Naive B cell (primary cell): ENCODE data around the gene SLIRP. TPM values are rescaled to one million over a fixed set of nuclear protein-coding genes. Genes with fewer than 3 reads are reported as not detected.
A peak's percentile ranks its signal among the peaks of the same experiment; 100 is the strongest.
"Not testable (repeated sequence)": the region's sequence is repeated elsewhere in the genome, so short reads cannot be mapped to it uniquely, and the experiment has no call there.

Experiments
- ATAC-seq, 2 donors: fragments of 150-1000 bp; cut with Tn5 transposase; 2 replicates each; pipeline ENCODE4 v1.10.0; 2021; ENCODE audit warnings: low read depth in 2 of 2, mild to moderate bottlenecking in 2 of 2, moderate library complexity in 2 of 2
- DNase-seq: peaks from one replicate; pipeline ENCODE4 v3.0.0; 2022
- H3K27ac Mint-ChIP-seq, 6 donors: one replicate each; pipeline ENCODE4 v1.8.0; 2020 to 2022; ENCODE audit warnings: mild to moderate bottlenecking in 6 of 6, mixed read lengths in 6 of 6, moderate library complexity in 5 of 6, inconsistent platforms in 2 of 6
- H3K27me3 Mint-ChIP-seq, 3 donors: one replicate each; pipeline ENCODE4 v1.8.0; 2021 to 2022; ENCODE audit warnings: mixed read lengths in 3 of 3, mild to moderate bottlenecking in 1 of 3
- H3K36me3 Mint-ChIP-seq, 2 donors: one replicate each; pipeline ENCODE4 v1.8.0; 2020 to 2022; ENCODE audit warnings: mixed read lengths in 2 of 2, inconsistent platforms in 1 of 2, mild to moderate bottlenecking in 1 of 2
- H3K4me1 Mint-ChIP-seq, 3 donors: one replicate each; pipeline ENCODE4 v1.8.0; 2020 to 2022; ENCODE audit warnings: mixed read lengths in 3 of 3, inconsistent platforms in 1 of 3, mild to moderate bottlenecking in 1 of 3, moderate library complexity in 1 of 3
- H3K4me3 Mint-ChIP-seq, 8 donors: one replicate each; pipeline ENCODE4 v1.8.0; 2020 to 2022; ENCODE audit warnings: mild to moderate bottlenecking in 8 of 8, mixed read lengths in 8 of 8, moderate library complexity in 8 of 8, inconsistent platforms in 2 of 8
- H3K9me3 Mint-ChIP-seq, 7 donors: one replicate each; pipeline ENCODE4 v1.8.0; 2020 to 2022; ENCODE audit warnings: mixed read lengths in 7 of 7, mild to moderate bottlenecking in 5 of 7, inconsistent platforms in 2 of 7, moderate library complexity in 1 of 7
- polyA plus RNA-seq, 6 donors: library from polyadenylated mRNA; unstranded; fragments of 300-500 nt; fragmentation: Illumina TruSeq; gene quantifications; one replicate each; pipeline ENCODE4 v1.2.3, GENCODE V29; 2021; ENCODE audit warnings: low read depth in 6 of 6

The SLIRP gene
- polyA plus RNA-seq, result 100 to 1,000 TPM; 199 to 247 (median 239) TPM

DNA sequence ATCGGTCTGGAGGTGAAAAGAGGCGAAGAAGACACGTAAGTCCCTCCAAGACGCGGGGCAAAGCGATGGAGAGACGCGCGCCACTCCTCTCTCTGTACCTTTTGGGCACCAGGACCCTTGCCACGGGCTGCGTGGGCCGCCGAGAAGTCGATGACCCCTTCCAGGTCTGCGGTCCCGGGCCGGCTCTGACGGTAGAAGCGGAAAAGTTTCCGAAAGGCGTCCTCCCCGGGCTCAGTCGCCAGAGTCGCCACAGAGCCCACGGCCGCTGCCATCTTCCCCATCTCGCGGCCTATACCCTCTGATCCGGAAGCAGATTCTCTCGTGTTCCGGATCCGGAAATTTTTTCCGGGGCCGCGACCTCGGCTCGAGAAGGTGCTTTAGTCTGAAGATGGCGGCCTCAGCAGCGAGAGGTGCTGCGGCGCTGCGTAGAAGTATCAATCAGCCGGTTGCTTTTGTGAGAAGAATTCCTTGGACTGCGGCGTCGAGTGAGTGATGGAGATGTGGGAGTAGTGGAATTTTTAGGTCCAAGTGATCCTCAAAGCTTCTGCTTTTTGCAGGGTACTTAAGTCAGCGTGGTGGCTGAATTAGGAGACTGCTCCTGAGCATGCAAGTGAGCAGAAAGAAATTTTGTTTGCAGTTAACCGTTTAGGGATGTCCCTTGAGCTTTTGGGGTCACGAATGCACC lies at the start of gene SLIRP, which contains the start of gene ALKBH1:
Gene SLIRP (plus strand): TSS at position 380 of the 685 bp plus-strand sequence. CDS start 9 bp downstream, at position 389.
Gene ALKBH1 (minus strand): TSS at position 300 of the 685 bp plus-strand sequence. CDS start 19 bp downstream, at position 281.
- peak within 1 kb of the TSS; percentile 76 to 97 (median 90) for H3K27ac Mint-ChIP-seq
- peaks cover 5 to 7% of the 10 kb centered on the region in 2 donors for H3K36me3 Mint-ChIP-seq
- H3K4me3 Mint-ChIP-seq, result peak within 1 kb of the TSS; percentile 84 to 100 (median 94)
- H3K9me3 Mint-ChIP-seq, result no peaks in the 10 kb centered on the region
- H3K4me1 Mint-ChIP-seq, result peaks cover 30 to 40% (median 38%) of the 10 kb centered on the region in 3 donors
- no peaks in the 10 kb centered on the region for H3K27me3 Mint-ChIP-seq
- ATAC-seq (peak; percentile 98 to 99), DNase-seq (peak; percentile 81)

DNA sequence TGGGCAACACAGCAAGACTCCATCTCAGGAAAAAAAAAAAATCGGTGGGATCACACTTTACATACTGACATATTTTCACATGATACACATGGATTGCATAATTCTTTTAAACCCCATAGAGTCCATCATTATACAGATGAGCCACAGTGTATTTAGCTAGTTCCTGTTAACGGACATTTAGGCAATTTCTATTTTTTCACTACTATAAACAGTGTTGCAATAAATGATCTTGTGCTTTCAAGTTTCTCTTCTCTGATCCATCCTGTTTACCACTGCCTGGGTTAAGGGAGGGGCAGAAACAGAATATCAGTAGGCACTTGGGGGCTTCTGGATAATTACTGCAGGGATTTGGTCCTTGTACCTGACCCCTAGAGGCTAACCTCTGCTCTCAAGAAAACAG lies 48.1 kb upstream of the SLIRP start:
- Mint-ChIP-seq H3K4me3 (no peak overlapping the region), H3K4me1 (peaks cover 7 to 13% (median 8%) of the 10 kb centered on the region in 3 donors), H3K27me3 (no peaks in the 10 kb centered on the region), H3K36me3 (no peaks in the 10 kb centered on the region), H3K9me3 (no peaks in the 10 kb centered on the region), H3K27ac (no peak overlapping the region)
- DNase-seq, result no peak
- ATAC-seq, result no peak

DNA sequence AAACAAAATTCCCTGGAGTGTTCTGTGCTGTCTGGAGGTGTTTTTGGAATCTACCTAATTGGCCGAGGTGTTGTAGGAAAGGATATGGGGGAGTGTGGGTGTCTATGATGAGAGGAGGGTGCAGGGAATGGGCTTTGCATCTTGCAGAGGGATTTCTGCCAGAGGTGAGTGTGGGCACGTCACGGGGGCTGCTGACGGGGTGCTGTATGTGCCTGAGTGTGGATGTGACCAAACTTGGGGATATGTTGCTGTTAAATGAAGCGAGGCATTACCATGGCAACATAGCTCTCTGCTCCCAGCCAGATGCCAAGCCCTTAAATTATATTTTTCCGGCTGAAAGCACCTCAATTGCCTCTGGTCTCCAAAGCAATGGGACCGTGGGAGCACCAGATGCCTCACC lies 47.1 kb upstream of the SLIRP start:
- peaks cover 4 to 7% (median 6%) of the 10 kb centered on the region in 3 donors for H3K4me1 Mint-ChIP-seq
- no peak for ATAC-seq
- no peaks in the 10 kb centered on the region for H3K36me3 Mint-ChIP-seq
- H3K27me3 Mint-ChIP-seq, result no peaks in the 10 kb centered on the region
- no peak overlapping the region for H3K4me3 Mint-ChIP-seq
- H3K9me3 Mint-ChIP-seq, result no peaks in the 10 kb centered on the region
- DNase-seq, result no peak
- H3K27ac Mint-ChIP-seq, result no peak overlapping the region

DNA sequence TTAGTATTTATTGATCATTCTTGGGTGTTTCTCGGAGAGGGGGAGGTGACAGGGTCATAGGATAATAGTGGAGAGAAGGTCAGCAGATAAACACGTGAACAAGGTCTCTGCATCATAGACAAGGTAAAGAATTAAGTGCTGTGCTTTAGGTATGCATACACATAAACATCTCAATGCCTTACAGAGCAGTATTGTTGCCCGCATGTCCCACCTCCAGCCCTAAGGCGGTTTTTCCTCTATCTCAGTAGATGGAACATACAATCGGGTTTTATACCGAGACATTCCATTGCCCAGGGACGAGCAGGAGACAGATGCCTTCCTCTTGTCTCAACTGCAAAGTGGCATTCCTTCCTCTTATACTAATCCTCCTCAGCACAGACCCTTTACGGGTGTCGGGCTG lies 46.3 kb upstream of the SLIRP start:
- H3K27me3 Mint-ChIP-seq, DNase-seq, H3K4me3 Mint-ChIP-seq, H3K36me3 Mint-ChIP-seq, H3K27ac Mint-ChIP-seq, H3K9me3 Mint-ChIP-seq, H3K4me1 Mint-ChIP-seq, ATAC-seq: not testable (repeated sequence)

DNA sequence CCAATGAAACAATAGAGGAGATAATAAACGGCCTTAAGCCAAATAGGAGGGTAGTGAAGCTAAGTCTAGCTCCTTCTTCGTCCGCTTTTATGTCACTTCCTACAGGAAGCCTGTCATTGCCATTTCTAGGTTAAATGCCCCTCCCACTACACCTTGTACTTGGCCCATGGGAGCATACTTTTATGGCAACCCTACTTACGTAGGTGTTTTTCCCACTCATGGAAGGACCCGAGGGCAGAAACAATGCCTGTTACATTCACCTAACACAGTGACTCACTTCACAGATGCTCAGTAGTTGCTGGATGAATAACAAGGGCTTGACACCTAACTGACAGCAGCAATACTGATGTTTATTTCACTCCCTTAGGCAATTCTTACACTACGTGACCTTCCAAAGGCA lies 44.6 kb upstream of the SLIRP start:
- Mint-ChIP-seq H3K4me3 (no peak overlapping the region), H3K4me1 (no peaks in the 10 kb centered on the region), H3K9me3 (no peaks in the 10 kb centered on the region), H3K36me3 (no peaks in the 10 kb centered on the region), H3K27ac (no peak overlapping the region), H3K27me3 (no peaks in the 10 kb centered on the region)
- DNase-seq (no peak), ATAC-seq (no peak)

DNA sequence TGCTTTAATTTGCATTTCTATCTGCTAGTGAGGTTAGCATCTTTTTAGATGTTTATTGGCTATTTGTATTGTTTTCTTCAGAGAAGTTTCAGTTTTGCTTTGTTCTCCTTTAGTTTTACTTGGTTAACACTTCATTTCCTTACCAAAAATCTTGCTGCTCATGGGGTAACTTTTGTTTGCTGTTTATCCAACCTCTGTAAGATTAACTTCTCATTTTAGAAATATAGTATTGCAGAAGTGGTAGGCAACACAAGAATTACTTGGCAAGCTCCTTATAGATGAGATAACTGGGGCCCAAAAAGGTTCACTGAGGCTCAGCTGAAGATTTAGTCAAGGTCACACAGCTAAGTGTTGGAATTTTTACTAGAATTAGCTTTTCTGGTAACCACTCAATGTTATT lies 40.6 kb upstream of the SLIRP start:
- no peak overlapping the region for H3K4me3 Mint-ChIP-seq
- H3K27me3 Mint-ChIP-seq, result no peaks in the 10 kb centered on the region
- no peaks in the 10 kb centered on the region for H3K4me1 Mint-ChIP-seq
- H3K9me3 Mint-ChIP-seq, result no peaks in the 10 kb centered on the region
- no peaks in the 10 kb centered on the region for H3K36me3 Mint-ChIP-seq
- no peak overlapping the region for H3K27ac Mint-ChIP-seq
- no peak for DNase-seq
- ATAC-seq, result no peak

DNA sequence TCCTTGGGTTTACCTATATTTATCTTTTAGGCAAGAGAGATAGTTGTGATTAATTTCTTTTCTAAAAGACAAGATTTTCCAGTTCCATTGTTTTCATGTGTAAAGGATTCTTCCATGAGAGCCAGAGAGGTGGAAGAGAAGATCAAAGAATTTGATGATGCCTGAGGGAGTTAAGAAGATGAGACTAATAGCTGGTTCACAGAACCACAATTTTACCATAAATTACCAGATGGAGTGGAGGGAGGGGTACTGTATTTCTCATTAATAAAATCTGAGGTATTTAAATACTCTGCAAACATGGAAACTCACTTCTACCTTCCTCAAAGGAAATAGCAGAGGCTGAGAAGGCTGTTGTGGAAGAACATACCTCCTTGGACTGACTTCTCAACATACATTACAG lies 34.7 kb upstream of the SLIRP start:
- Mint-ChIP-seq H3K27ac (peak overlapping the region in 1 of 6 donors; percentile 54), H3K4me3 (no peak overlapping the region), H3K9me3 (no peaks in the 10 kb centered on the region), H3K4me1 (peaks cover 0 to 3% (median 0%) of the 10 kb centered on the region in 3 donors), H3K36me3 (peaks cover 14 to 19% of the 10 kb centered on the region in 2 donors), H3K27me3 (no peaks in the 10 kb centered on the region)
- DNase-seq, result no peak
- no peak for ATAC-seq

DNA sequence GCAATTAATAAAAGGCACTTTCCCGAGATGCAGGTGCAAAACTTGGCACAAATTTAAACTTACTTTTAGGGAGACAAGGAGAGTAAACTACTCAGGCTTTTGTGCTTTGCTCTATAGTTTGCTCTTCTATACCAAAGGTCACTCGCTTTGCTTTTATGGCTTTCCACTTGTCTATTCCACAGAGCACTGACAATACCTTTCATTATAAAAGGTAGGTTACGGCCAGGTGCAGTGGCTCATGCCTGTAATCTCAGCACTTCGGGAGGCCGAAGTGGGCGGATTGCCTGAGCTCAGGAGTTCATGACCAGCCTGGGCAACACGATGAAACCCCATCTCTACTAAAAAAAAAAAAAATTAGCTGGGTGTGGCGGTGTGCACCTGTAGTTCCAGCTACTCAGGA lies 33.0 kb upstream of the SLIRP start:
- Mint-ChIP-seq H3K4me1 (peaks cover 0 to 3% (median 0%) of the 10 kb centered on the region in 3 donors), H3K27me3 (no peaks in the 10 kb centered on the region), H3K9me3 (no peaks in the 10 kb centered on the region), H3K27ac (no peak overlapping the region), H3K36me3 (peaks cover 19 to 21% of the 10 kb centered on the region in 2 donors), H3K4me3 (no peak overlapping the region)
- DNase-seq, result no peak
- no peak for ATAC-seq

DNA sequence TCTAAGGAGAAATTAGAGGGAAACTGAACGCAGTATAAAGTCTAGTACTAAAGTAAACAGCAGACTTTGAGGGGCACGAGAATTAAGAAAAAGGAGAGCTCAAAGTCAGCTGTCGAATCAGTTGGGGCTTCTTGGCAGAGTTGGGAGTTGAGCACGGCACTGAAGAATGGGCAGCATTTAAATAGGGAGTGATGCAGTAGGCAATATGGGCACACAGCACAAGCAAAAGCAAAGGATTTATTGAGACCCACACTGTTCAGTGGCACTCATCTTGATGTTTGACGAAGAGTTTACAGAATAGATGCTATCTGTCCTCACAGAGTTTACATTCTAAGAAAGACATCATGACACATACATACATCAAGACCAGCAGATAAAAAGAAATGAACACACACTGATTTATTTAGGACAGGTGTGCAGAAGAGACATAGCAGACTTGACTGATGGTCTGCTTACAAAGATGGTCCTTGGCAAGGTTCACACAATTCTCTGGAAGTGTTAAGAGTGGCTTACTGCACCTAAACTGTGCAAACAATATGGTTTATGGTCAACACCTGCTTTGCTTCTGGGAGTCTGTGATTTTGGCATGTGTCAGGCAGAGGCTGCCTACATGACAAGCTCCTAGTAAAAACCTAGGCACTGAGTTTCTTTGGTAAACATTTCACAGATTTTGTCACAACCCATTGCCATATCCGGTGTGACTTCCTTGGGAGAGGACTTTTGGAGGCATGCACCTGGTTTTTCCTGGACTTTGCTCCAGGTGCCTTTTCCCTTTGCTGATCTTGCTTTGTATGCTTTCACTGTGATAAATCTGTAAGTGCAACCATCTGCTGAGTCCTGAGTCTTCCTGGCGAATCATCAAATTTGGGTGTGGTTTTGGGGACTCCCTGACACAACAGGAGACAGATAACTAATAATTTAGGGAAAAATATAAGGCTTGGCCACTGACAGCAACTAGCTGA lies 26.4 kb upstream of the SLIRP start:
- Mint-ChIP-seq H3K27me3 (no peaks in the 10 kb centered on the region), H3K4me3 (no peak overlapping the region), H3K36me3 (peaks cover 7% of the 10 kb centered on the region in 2 donors), H3K4me1 (peaks cover 0 to 4% (median 0%) of the 10 kb centered on the region in 3 donors), H3K27ac (peak overlapping the region in 3 of 6 donors; percentile 6 to 63 (median 54)), H3K9me3 (no peaks in the 10 kb centered on the region)
- DNase-seq (no peak), ATAC-seq (no peak)

DNA sequence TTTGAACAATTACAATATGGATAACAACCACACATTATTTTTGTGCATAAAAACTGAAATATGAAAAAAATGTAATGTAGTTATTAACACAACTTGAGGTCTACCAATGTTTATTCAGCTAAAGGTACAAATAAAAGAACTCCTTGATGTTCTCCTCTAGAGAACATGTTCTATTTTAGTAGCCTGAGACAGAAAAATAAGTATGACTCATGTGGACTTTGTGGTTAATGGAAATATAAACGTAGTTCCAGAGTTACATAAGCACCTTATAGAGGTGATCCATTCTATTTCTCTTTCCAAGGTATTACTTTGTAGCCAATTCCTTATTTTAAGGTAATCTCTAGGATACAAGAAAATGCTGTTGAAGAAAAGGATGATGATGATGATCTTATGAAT lies 25.7 kb upstream of the SLIRP start:
- Mint-ChIP-seq H3K4me1 (peaks cover 0 to 8% (median 0%) of the 10 kb centered on the region in 3 donors), H3K36me3 (peaks cover 12% of the 10 kb centered on the region in 2 donors), H3K27ac (no peak overlapping the region), H3K9me3 (no peaks in the 10 kb centered on the region), H3K27me3 (no peaks in the 10 kb centered on the region), H3K4me3 (no peak overlapping the region)
- DNase-seq (no peak), ATAC-seq (no peak)

DNA sequence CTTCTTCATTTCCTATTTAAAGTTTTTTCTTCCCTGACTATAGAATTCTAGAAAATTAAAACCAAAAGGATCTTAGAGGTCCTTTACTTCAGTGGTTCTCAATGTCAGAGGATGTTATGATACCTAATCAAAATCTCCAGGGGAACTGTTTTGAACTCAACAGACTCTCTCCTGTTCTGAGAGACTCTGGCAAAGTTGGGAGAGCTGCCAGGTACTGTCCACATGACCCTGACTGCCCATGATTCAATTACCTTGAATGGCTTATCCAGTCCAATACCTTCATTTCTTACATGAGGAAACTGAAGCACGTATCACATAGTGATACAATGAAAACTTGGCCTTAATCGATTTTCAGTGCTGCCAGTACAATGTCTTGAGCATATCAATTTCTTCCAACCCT lies 16.6 kb upstream of the SLIRP start:
- Mint-ChIP-seq H3K9me3 (no peaks in the 10 kb centered on the region), H3K4me3 (no peak overlapping the region), H3K27me3 (no peaks in the 10 kb centered on the region), H3K27ac (peak overlapping the region in 1 of 6 donors; percentile 10), H3K36me3 (peaks cover 25 to 31% of the 10 kb centered on the region in 2 donors), H3K4me1 (peaks cover 0 to 8% (median 0%) of the 10 kb centered on the region in 3 donors)
- ATAC-seq (no peak), DNase-seq (no peak)

DNA sequence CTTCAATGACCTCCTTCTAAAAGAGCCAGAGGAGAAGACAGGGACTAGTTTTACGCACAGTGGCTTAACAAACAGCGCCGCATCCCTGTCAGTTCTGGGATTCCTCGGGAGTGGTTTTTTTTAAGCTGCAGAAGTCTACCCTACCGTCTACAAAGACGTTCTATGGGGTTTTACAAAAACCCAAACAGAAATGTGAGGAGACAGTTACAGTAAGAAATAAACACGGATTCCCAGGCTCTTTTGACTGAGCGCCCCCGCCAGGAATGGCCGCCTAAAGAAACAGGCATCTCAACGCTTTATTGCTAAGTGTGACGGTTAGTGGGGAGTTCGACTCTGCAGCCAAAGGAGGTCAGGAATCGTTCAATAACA lies 564 bp upstream of the SLIRP start:
- peak overlapping the region; percentile 84 to 100 (median 94) for H3K4me3 Mint-ChIP-seq
- no peak for DNase-seq
- ATAC-seq, result peak; percentile 22 to 23
- H3K27ac Mint-ChIP-seq, result peak overlapping the region; percentile 76 to 97 (median 90)
- H3K4me1 Mint-ChIP-seq, result peaks cover 28 to 40% (median 38%) of the 10 kb centered on the region in 3 donors
- peaks cover 5 to 7% of the 10 kb centered on the region in 2 donors for H3K36me3 Mint-ChIP-seq
- H3K9me3 Mint-ChIP-seq, result no peaks in the 10 kb centered on the region
- no peaks in the 10 kb centered on the region for H3K27me3 Mint-ChIP-seq

DNA sequence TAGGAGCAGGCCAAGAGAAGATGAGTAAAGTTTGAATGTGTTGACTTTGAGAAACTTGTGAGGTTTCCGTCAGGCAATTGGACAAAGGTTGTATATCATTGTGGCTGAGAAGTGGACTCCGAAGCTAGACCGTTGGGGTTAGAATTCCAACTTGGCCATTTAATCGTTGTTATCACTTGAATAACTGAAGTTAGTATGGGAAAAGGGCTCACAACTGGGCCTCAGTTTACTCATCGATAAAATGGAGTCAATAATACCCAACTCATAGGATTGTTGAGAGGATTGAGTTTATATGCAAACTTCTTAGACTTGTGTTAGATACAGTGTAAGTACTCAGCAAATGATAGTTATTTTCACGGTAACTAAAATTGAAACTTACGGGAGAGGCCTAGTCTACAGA lies 846 bp downstream of the SLIRP start:
- no peak for DNase-seq
- Mint-ChIP-seq H3K36me3 (peaks cover 5 to 7% of the 10 kb centered on the region in 2 donors), H3K27me3 (no peaks in the 10 kb centered on the region), H3K9me3 (no peaks in the 10 kb centered on the region), H3K4me3 (peak overlapping the region; percentile 84 to 100 (median 94)), H3K4me1 (peaks cover 31 to 40% (median 38%) of the 10 kb centered on the region in 3 donors), H3K27ac (peak overlapping the region in 3 of 6 donors; percentile 86 to 97 (median 89))
- ATAC-seq, result no peak
